ENCODE results near the gene RNF111.

Gene RNF111

GRCh38 chr15:59059076-59059597, 71.7 kb downstream of the RNF111 start:
- Mint-ChIP-seq H3K27ac (no peak overlapping the region), H3K27me3 (ENCODE audit: low read depth) (no peaks in the 10 kb centered on the region), H3K36me3 (ENCODE audit: low read depth) (peaks cover 27% of the 10 kb centered on the region), H3K9me3 (no peaks in the 10 kb centered on the region), H3K4me3 (no peak overlapping the region), H3K4me1 (ENCODE audit: low read depth) (peaks cover 16% of the 10 kb centered on the region)

- Mint-ChIP-seq H3K27me3 (ENCODE audit: low read depth) (no peaks in the 10 kb centered on the region), H3K27ac (no peak overlapping the region), H3K4me3 (no peak overlapping the region), H3K9me3 (no peaks in the 10 kb centered on the region), H3K36me3 (ENCODE audit: low read depth) (peaks cover 29% of the 10 kb centered on the region), H3K4me1 (ENCODE audit: low read depth) (peaks cover 14% of the 10 kb centered on the region)
Observed at GRCh38 chr15:59060348-59060747, 72.9 kb downstream of the RNF111 start.

- peaks cover 44% of the 10 kb centered on the region for H3K36me3 Mint-ChIP-seq (ENCODE audit: low read depth)
- no peak overlapping the region for H3K4me3 Mint-ChIP-seq
- H3K27me3 Mint-ChIP-seq (ENCODE audit: low read depth), result no peaks in the 10 kb centered on the region
- no peaks in the 10 kb centered on the region for H3K9me3 Mint-ChIP-seq
- peaks cover 14% of the 10 kb centered on the region for H3K4me1 Mint-ChIP-seq (ENCODE audit: low read depth)
- no peak overlapping the region for H3K27ac Mint-ChIP-seq
Observed at GRCh38 chr15:59063042-59063441, 75.6 kb downstream of the RNF111 start.

- Mint-ChIP-seq H3K27ac (no peak overlapping the region), H3K27me3 (ENCODE audit: low read depth) (no peaks in the 10 kb centered on the region), H3K4me1 (ENCODE audit: low read depth) (peaks cover 10% of the 10 kb centered on the region), H3K36me3 (ENCODE audit: low read depth) (peaks cover 48% of the 10 kb centered on the region), H3K9me3 (no peaks in the 10 kb centered on the region), H3K4me3 (no peak overlapping the region)
Observed at GRCh38 chr15:59069430-59069829, 82.0 kb downstream of the RNF111 start.

- peaks cover 42% of the 10 kb centered on the region for H3K36me3 Mint-ChIP-seq (ENCODE audit: low read depth)
- no peaks in the 10 kb centered on the region for H3K9me3 Mint-ChIP-seq
- peak overlapping the region; percentile 83 for H3K27ac Mint-ChIP-seq
- peaks cover 13% of the 10 kb centered on the region for H3K4me1 Mint-ChIP-seq (ENCODE audit: low read depth)
- no peaks in the 10 kb centered on the region for H3K27me3 Mint-ChIP-seq (ENCODE audit: low read depth)
- no peak overlapping the region for H3K4me3 Mint-ChIP-seq
Observed at GRCh38 chr15:59074607-59075006, 87.1 kb downstream of the RNF111 start.

GRCh38 chr15:59087731-59088130, 100.3 kb downstream of the RNF111 start:
- no peaks in the 10 kb centered on the region for H3K9me3 Mint-ChIP-seq
- H3K4me1 Mint-ChIP-seq (ENCODE audit: low read depth), result no peaks in the 10 kb centered on the region
- no peaks in the 10 kb centered on the region for H3K27me3 Mint-ChIP-seq (ENCODE audit: low read depth)
- H3K27ac Mint-ChIP-seq, result no peak overlapping the region
- H3K36me3 Mint-ChIP-seq (ENCODE audit: low read depth), result peaks cover 30% of the 10 kb centered on the region
- no peak overlapping the region for H3K4me3 Mint-ChIP-seq

GRCh38 chr15:59094077-59094476, 106.6 kb downstream of the RNF111 start:
- H3K4me3 Mint-ChIP-seq, result no peak overlapping the region
- H3K9me3 Mint-ChIP-seq, result no peaks in the 10 kb centered on the region
- peaks cover 27% of the 10 kb centered on the region for H3K36me3 Mint-ChIP-seq (ENCODE audit: low read depth)
- H3K27me3 Mint-ChIP-seq (ENCODE audit: low read depth), result no peaks in the 10 kb centered on the region
- peaks cover under 1% of the 10 kb centered on the region for H3K4me1 Mint-ChIP-seq (ENCODE audit: low read depth)
- no peak overlapping the region for H3K27ac Mint-ChIP-seq

GRCh38 chr15:59096429-59096828, 109.0 kb downstream of the RNF111 start:
- Mint-ChIP-seq H3K36me3 (ENCODE audit: low read depth) (peaks cover 25% of the 10 kb centered on the region), H3K4me3 (no peak overlapping the region), H3K27ac (no peak overlapping the region), H3K4me1 (ENCODE audit: low read depth) (peaks cover 4% of the 10 kb centered on the region), H3K27me3 (ENCODE audit: low read depth) (no peaks in the 10 kb centered on the region), H3K9me3 (no peaks in the 10 kb centered on the region)

GRCh38 chr15:59099162-59099685, 111.8 kb downstream of the RNF111 start:
- H3K27ac Mint-ChIP-seq, result peak overlapping the region; percentile 59

GRCh38 chr15:59104602-59104911, 117.1 kb downstream of the RNF111 start:
- Mint-ChIP-seq H3K4me3 (peak overlapping the region; percentile 85), H3K27ac (peak overlapping the region; percentile 100), H3K4me1 (ENCODE audit: low read depth) (peaks cover 32% of the 10 kb centered on the region), H3K9me3 (no peaks in the 10 kb centered on the region), H3K36me3 (ENCODE audit: low read depth) (peaks cover 23% of the 10 kb centered on the region), H3K27me3 (ENCODE audit: low read depth) (no peaks in the 10 kb centered on the region)

More at GRCh38 chr15:59099162-59099685, 111.8 kb downstream of the RNF111 start:
- Mint-ChIP-seq H3K9me3 (no peaks in the 10 kb centered on the region), H3K4me1 (ENCODE audit: low read depth) (peaks cover 6% of the 10 kb centered on the region), H3K27me3 (ENCODE audit: low read depth) (no peaks in the 10 kb centered on the region), H3K36me3 (ENCODE audit: low read depth) (peaks cover 18% of the 10 kb centered on the region), H3K4me3 (peak overlapping the region; percentile 14)

GRCh38 chr15:59104912-59105732, 117.7 kb downstream of the RNF111 start, which contains the start of gene CCNB2:
TSS of gene CCNB2 (plus strand) at chr15:59105146. CDS start at chr15:59105269, 123 bp downstream.
- peak within 1 kb of the TSS; percentile 100 for H3K27ac Mint-ChIP-seq
- peaks cover 25% of the 10 kb centered on the region for H3K36me3 Mint-ChIP-seq (ENCODE audit: low read depth)
- H3K4me1 Mint-ChIP-seq (ENCODE audit: low read depth), result peaks cover 32% of the 10 kb centered on the region
- H3K4me3 Mint-ChIP-seq, result peak within 1 kb of the TSS; percentile 85
- no peaks in the 10 kb centered on the region for H3K27me3 Mint-ChIP-seq (ENCODE audit: low read depth)
- H3K9me3 Mint-ChIP-seq, result no peaks in the 10 kb centered on the region

- Mint-ChIP-seq H3K9me3 (no peaks in the 10 kb centered on the region), H3K36me3 (ENCODE audit: low read depth) (peaks cover 28% of the 10 kb centered on the region), H3K27ac (peak overlapping the region; percentile 100), H3K27me3 (ENCODE audit: low read depth) (no peaks in the 10 kb centered on the region), H3K4me1 (ENCODE audit: low read depth) (peaks cover 32% of the 10 kb centered on the region), H3K4me3 (peak overlapping the region; percentile 85)
Observed at GRCh38 chr15:59105854-59106253, 118.4 kb downstream of the RNF111 start.

- Mint-ChIP-seq H3K9me3 (no peaks in the 10 kb centered on the region), H3K27me3 (ENCODE audit: low read depth) (no peaks in the 10 kb centered on the region), H3K4me3 (no peak overlapping the region), H3K27ac (no peak overlapping the region), H3K4me1 (ENCODE audit: low read depth) (peaks cover 22% of the 10 kb centered on the region), H3K36me3 (ENCODE audit: low read depth) (peaks cover 54% of the 10 kb centered on the region)
Observed at GRCh38 chr15:59111251-59111650, 123.8 kb downstream of the RNF111 start.

GRCh38 chr15:59115047-59115446, 127.6 kb downstream of the RNF111 start:
- Mint-ChIP-seq H3K4me3 (no peak overlapping the region), H3K9me3 (no peaks in the 10 kb centered on the region), H3K27ac (no peak overlapping the region), H3K27me3 (ENCODE audit: low read depth) (no peaks in the 10 kb centered on the region), H3K36me3 (ENCODE audit: low read depth) (peaks cover 59% of the 10 kb centered on the region), H3K4me1 (ENCODE audit: low read depth) (peaks cover 6% of the 10 kb centered on the region)

GRCh38 chr15:59116141-59116540, 128.7 kb downstream of the RNF111 start:
- Mint-ChIP-seq H3K36me3 (ENCODE audit: low read depth) (peaks cover 56% of the 10 kb centered on the region), H3K27ac (no peak overlapping the region), H3K9me3 (no peaks in the 10 kb centered on the region), H3K4me1 (ENCODE audit: low read depth) (peaks cover 3% of the 10 kb centered on the region), H3K27me3 (ENCODE audit: low read depth) (no peaks in the 10 kb centered on the region), H3K4me3 (no peak overlapping the region)
